Calu3 (cell line): ENCODE results near the gene RYR1. TPM values are rescaled to one million over a fixed set of nuclear protein-coding genes. Genes with fewer than 3 reads are reported as not detected.
A peak's percentile ranks its signal among the peaks of the same experiment; 100 is the strongest.

Experiments used
- BruUV-seq: library from RNA; stranded (reverse); fragments of 400-500 nt; replicated peaks from 2 replicates; lab custom pipeline; 2021; lab: Mats Ljungman, UMichigan
- CTCF ChIA-PET: fragments of 300-600 bp; sonication (Branson Sonifier 250); formaldehyde crosslinking; loops from one replicate; lab custom pipeline; 2022; ENCODE audit warnings: antibody characterized with exemption; lab: Charles Lee
- DNase-seq: peaks from one replicate; pipeline ENCODE4 v3.0.0; 2022
- H3K27ac Mint-ChIP-seq: one replicate; pipeline ENCODE4 v1.8.0; 2022; ENCODE audit warnings: mixed read lengths; ENCODE audit not compliant: unreplicated experiment
- H3K27me3 Mint-ChIP-seq: one replicate; pipeline ENCODE4 v1.8.0; 2022; ENCODE audit warnings: mixed read lengths; ENCODE audit not compliant: unreplicated experiment
- H3K36me3 Mint-ChIP-seq: one replicate; pipeline ENCODE4 v1.8.0; 2022; ENCODE audit warnings: mild to moderate bottlenecking, moderate library complexity, mixed read lengths; ENCODE audit not compliant: insufficient read depth, unreplicated experiment
- H3K4me1 Mint-ChIP-seq: one replicate; pipeline ENCODE4 v1.8.0; 2022; ENCODE audit warnings: mild to moderate bottlenecking, low read depth, mixed read lengths; ENCODE audit not compliant: unreplicated experiment
- H3K4me3 Mint-ChIP-seq: one replicate; pipeline ENCODE4 v1.8.0; 2022; ENCODE audit warnings: mild to moderate bottlenecking, low read depth, moderate library complexity, mixed read lengths; ENCODE audit not compliant: unreplicated experiment
- H3K9me3 Mint-ChIP-seq: one replicate; pipeline ENCODE4 v1.8.0; 2022; ENCODE audit warnings: low read depth, mixed read lengths; ENCODE audit not compliant: unreplicated experiment
- CTCF ChIP-seq: fragments of 200-600 bp; IDR thresholded peaks from one replicate; pipeline ENCODE4 v1.8.0; 2022; ENCODE audit warnings: antibody characterized with exemption; ENCODE audit not compliant: unreplicated experiment
- intact Hi-C: fragments of 100-400 bp; cut with micrococcal nuclease; formaldehyde crosslinking; loops from one replicate; pipeline ENCODE4 v1.10.0; 2022; ENCODE audit not compliant: unreplicated experiment
- total RNA-seq: library from RNA; stranded (reverse); gene quantifications from 2 replicates; pipeline ENCODE4 v1.2.3, GENCODE V29; 2022

Gene RYR1
- total RNA-seq, 1 experiment from 2014 or later = 1.4 TPM

- no TSS peak for BruUV-seq
- H3K36me3 Mint-ChIP-seq = peaks cover 3% of the 10 kb centered on the region
- CTCF ChIA-PET = no interaction called here
- no peaks in the 10 kb centered on the region for H3K9me3 Mint-ChIP-seq
- TF ChIP-seq CTCF = no peak
- DNase-seq = no peak
- H3K27ac Mint-ChIP-seq = no peak overlapping the region
- no peak overlapping the region for H3K4me3 Mint-ChIP-seq
- peaks cover 46% of the 10 kb centered on the region for H3K27me3 Mint-ChIP-seq
- intact Hi-C loops = loop anchor here (2.0 kb wide), 1 partner anchor 121 kb away; no protein-coding TSS in a partner anchor
- H3K4me1 Mint-ChIP-seq = peaks cover under 1% of the 10 kb centered on the region
These were observed 80.3 kb downstream of the RYR1 start for GRCh38 chr19:38513762-38514167.

- Mint-ChIP-seq H3K4me3 (peak overlapping the region; percentile 34), H3K36me3 (peaks cover 3% of the 10 kb centered on the region), H3K9me3 (no peaks in the 10 kb centered on the region), H3K4me1 (no peaks in the 10 kb centered on the region), H3K27me3 (peaks cover 33% of the 10 kb centered on the region), H3K27ac (peak overlapping the region; percentile 18)
- peak; percentile 95 for TF ChIP-seq CTCF
- CTCF ChIA-PET = interaction anchor here (1.2 kb wide), 1 partner anchor 119 kb away, joined by 7 read pairs; no protein-coding TSS in a partner anchor
- DNase-seq = peak; percentile 88
- intact Hi-C loops = loop anchor here (1.0 to 2.0 kb wide), 2 partner anchors 120 to 437 kb away; no protein-coding TSS in a partner anchor
- no TSS peak for BruUV-seq
These were observed 81.5 kb downstream of the RYR1 start for GRCh38 chr19:38514812-38515633.

GRCh38 chr19:38515896-38516295 is 82.4 kb downstream of the RYR1 start:
- intact Hi-C loops = loop anchor here (1.0 to 2.0 kb wide), 2 partner anchors 119 to 436 kb away; no protein-coding TSS in a partner anchor
- peaks cover 24% of the 10 kb centered on the region for H3K27me3 Mint-ChIP-seq
- H3K36me3 Mint-ChIP-seq = peaks cover 3% of the 10 kb centered on the region
- no TSS peak for BruUV-seq
- DNase-seq = no peak
- CTCF ChIA-PET = interaction anchor here (0.9 to 1.2 kb wide), 2 partner anchors 28 to 119 kb away, joined by 3 to 7 read pairs; no protein-coding TSS in a partner anchor
- no peaks in the 10 kb centered on the region for H3K4me1 Mint-ChIP-seq
- H3K9me3 Mint-ChIP-seq = no peaks in the 10 kb centered on the region
- no peak for TF ChIP-seq CTCF
- H3K27ac Mint-ChIP-seq = no peak overlapping the region
- H3K4me3 Mint-ChIP-seq = no peak overlapping the region

- Mint-ChIP-seq H3K4me3 (no peak overlapping the region), H3K27ac (no peak overlapping the region), H3K4me1 (no peaks in the 10 kb centered on the region), H3K9me3 (no peaks in the 10 kb centered on the region), H3K27me3 (peaks cover 15% of the 10 kb centered on the region), H3K36me3 (peaks cover 3% of the 10 kb centered on the region)
- CTCF ChIA-PET = interaction anchor here (1.0 kb wide), 1 partner anchor 118 kb away, joined by 7 read pairs; no protein-coding TSS in a partner anchor
- TF ChIP-seq CTCF = no peak
- BruUV-seq = no TSS peak
- no peak for DNase-seq
- intact Hi-C loops = no loop called here
These were observed 83.3 kb downstream of the RYR1 start for GRCh38 chr19:38516802-38517201.
